A549 (cell line): ENCODE data around the gene PDE3A.

ENCODE experiments used
- CBX8 ChIP-seq: fragments of 200-600 bp; sonication (generic); IDR thresholded peaks from 2 replicates; pipeline ENCODE4 v1.6.1; 2016
- CEBPB ChIP-seq, 2 experiments: fragments of >200 bp in 1 of 2; sonication (Bioruptor Twin) in 1 of 2; formaldehyde crosslinking in 1 of 2; IDR thresholded peaks; 2 replicates each; pipeline ENCODE4 v1.6.1; 2012 to 2016
- CTCF ChIP-seq: fragments of >200 bp; sonication (Bioruptor Twin); formaldehyde crosslinking; IDR thresholded peaks from 3 replicates; pipeline ENCODE4 v1.5.1; 2016
- EP300 ChIP-seq, 2 experiments: fragments of >200 bp; sonication (Bioruptor Twin); formaldehyde crosslinking; IDR thresholded peaks; 2 replicates in 1 of 2; 3 replicates in 1 of 2; pipeline ENCODE4 v1.6.1; 2016 to 2017
- FOSL2 ChIP-seq, 2 experiments: fragments of 450-650 bp in 1 of 2; fragments of >200 bp in 1 of 2; sonication (Bioruptor Twin) in 1 of 2; formaldehyde crosslinking; IDR thresholded peaks; 2 replicates each; pipeline versions ENCODE4 v1.5.0 to v1.6.1; 2016 to 2020; ENCODE audit warnings: mild to moderate bottlenecking in 1 of 2, moderate library complexity in 1 of 2
- HDAC2 ChIP-seq: fragments of 200-600 bp; sonication (generic); IDR thresholded peaks from 2 replicates; pipeline ENCODE4 v1.6.1; 2016
- MAZ ChIP-seq: fragments of 150-350 bp; IDR thresholded peaks from 2 replicates; pipeline ENCODE4 v1.6.1; 2014; ENCODE audit warnings: antibody characterized with exemption, low read depth, low read length, borderline replicate concordance
- MYC ChIP-seq: IDR thresholded peaks from 2 replicates; pipeline ENCODE4 v1.6.1; 2012; ENCODE audit warnings: mild to moderate bottlenecking, inconsistent platforms, low read length, improper control_type of control experiment, borderline replicate concordance
- NR3C1 ChIP-seq: fragments of >200 bp; sonication (Bioruptor Twin); formaldehyde crosslinking; IDR thresholded peaks from 3 replicates; pipeline ENCODE4 v1.6.1; 2017
- POLR2A ChIP-seq: IDR thresholded peaks from 2 replicates; pipeline ENCODE4 v1.6.1; 2012; ENCODE audit warnings: mild to moderate bottlenecking, low read length
- POLR2AphosphoS2 ChIP-seq: conservative IDR thresholded peaks from 2 replicates; pipeline ENCODE4 v1.6.1; 2012; ENCODE audit warnings: low read length, improper control_type of control experiment, inconsistent platforms
- RARB ChIP-seq: fragments of 250-450 bp; sonication (Bioruptor Pico); IDR thresholded peaks from 2 replicates; pipeline ENCODE4 v1.8.0; 2021; ENCODE audit warnings: mild to moderate bottlenecking, moderate library complexity
- USF2 ChIP-seq: fragments of 450-650 bp; IDR thresholded peaks from 2 replicates; pipeline ENCODE4 v1.6.1; 2014; ENCODE audit warnings: antibody characterized with exemption
- TF ChIP-seq, protein P1 (sequence below): fragments of 250-450 bp; sonication (Bioruptor Pico); IDR thresholded peaks from 2 replicates; pipeline ENCODE4 v1.5.0; 2021; ENCODE audit warnings: mild to moderate bottlenecking, moderate library complexity, borderline replicate concordance

DNA sequence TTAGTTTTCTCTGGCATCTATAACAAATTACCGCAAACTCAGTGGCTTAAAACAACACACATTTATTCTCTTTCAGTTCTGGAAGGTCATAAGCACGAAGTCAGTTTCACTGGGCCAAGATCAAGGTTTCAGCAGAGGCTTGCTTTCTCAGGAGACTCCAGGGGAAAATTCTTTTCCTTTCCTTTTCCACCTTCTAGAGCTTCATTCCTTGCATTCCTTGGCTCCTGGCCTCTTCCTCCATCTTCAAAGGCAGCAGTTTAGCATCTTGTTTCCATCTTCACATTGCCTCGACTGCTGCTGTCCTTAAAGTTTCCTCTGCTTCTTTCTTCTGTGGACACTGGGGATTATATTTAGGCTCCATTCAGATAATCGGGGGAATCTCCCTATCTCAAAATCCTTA lies 106.1 kb downstream of the PDE3A start:
- no peak for TF ChIP-seq CBX8
- no peak for TF ChIP-seq MAZ
- no peak for TF ChIP-seq NR3C1
- no peak for TF ChIP-seq CEBPB (IDR thresholded peaks at IDR 0.05)
- no peak for TF ChIP-seq USF2
- TF ChIP-seq CTCF, result no peak
- TF ChIP-seq FOSL2 (IDR thresholded peaks at IDR 0.05), result no peak
- TF ChIP-seq FOSL2 (CRISPR knock-in tag; IDR thresholded peaks at IDR 0.05), result no peak
- no peak for TF ChIP-seq POLR2A
- TF ChIP-seq RARB, result no peak
- TF ChIP-seq, protein P1, sequence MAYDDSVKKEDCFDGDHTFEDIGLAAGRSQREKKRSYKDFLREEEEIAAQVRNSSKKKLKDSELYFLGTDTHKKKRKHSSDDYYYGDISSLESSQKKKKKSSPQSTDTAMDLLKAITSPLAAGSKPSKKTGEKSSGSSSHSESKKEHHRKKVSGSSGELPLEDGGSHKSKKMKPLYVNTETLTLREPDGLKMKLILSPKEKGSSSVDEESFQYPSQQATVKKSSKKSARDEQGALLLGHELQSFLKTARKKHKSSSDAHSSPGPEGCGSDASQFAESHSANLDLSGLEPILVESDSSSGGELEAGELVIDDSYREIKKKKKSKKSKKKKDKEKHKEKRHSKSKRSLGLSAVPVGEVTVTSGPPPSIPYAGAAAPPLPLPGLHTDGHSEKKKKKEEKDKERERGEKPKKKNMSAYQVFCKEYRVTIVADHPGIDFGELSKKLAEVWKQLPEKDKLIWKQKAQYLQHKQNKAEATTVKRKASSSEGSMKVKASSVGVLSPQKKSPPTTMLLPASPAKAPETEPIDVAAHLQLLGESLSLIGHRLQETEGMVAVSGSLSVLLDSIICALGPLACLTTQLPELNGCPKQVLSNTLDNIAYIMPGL (CRISPR knock-in tag), result no peak
- no peak for TF ChIP-seq EP300 (IDR thresholded peaks at IDR 0.05)
- TF ChIP-seq POLR2AphosphoS2, result no peak
- TF ChIP-seq HDAC2, result no peak
- TF ChIP-seq MYC, result no peak
